Medulla oblongata (tissue), 1 donor: Measurements from ENCODE around the gene RAI14.
"Not testable (repeated sequence)": the region's sequence is repeated elsewhere in the genome, so short reads cannot be mapped to it uniquely, and the experiment has no call there.

Experiments
- DNase-seq: peaks from one replicate; pipeline ENCODE4 v3.0.0-alpha.2; 2015; ENCODE audit errors: extremely low spot score

The RAI14 gene

GRCh38 chr5:34698754-34699153, 42.6 kb downstream of the RAI14 start:
- no peak for DNase-seq

- no peak for DNase-seq
Observed at GRCh38 chr5:34699155-34700077, 43.3 kb downstream of the RAI14 start.

GRCh38 chr5:34700078-34700452, 43.9 kb downstream of the RAI14 start:
- no peak for DNase-seq

GRCh38 chr5:34701442-34701841, 45.3 kb downstream of the RAI14 start:
- not testable (repeated sequence) for DNase-seq

- DNase-seq: no peak
Observed at GRCh38 chr5:34703767-34704713, 47.9 kb downstream of the RAI14 start.

GRCh38 chr5:34706084-34706483, 50.0 kb downstream of the RAI14 start:
- DNase-seq: no peak

- DNase-seq: no peak
Observed at GRCh38 chr5:34707451-34708107, 51.5 kb downstream of the RAI14 start.

GRCh38 chr5:34708777-34709176, 52.6 kb downstream of the RAI14 start:
- no peak for DNase-seq

- DNase-seq: no peak
Observed at GRCh38 chr5:34709861-34710673, 53.9 kb downstream of the RAI14 start.

- no peak for DNase-seq
Observed at GRCh38 chr5:34712565-34712964, 56.4 kb downstream of the RAI14 start.

- no peak for DNase-seq
Observed at GRCh38 chr5:34715711-34716110, 59.6 kb downstream of the RAI14 start.

GRCh38 chr5:34716986-34717385, 60.9 kb downstream of the RAI14 start:
- no peak for DNase-seq

GRCh38 chr5:34717426-34718327, 61.5 kb downstream of the RAI14 start:
- no peak for DNase-seq

- DNase-seq: no peak
Observed at GRCh38 chr5:34718516-34718915, 62.4 kb downstream of the RAI14 start.

GRCh38 chr5:34719029-34719428, 62.9 kb downstream of the RAI14 start:
- no peak for DNase-seq

GRCh38 chr5:34721327-34721726, 65.2 kb downstream of the RAI14 start:
- DNase-seq: no peak

GRCh38 chr5:34722183-34722582, 66.1 kb downstream of the RAI14 start:
- DNase-seq: no peak

GRCh38 chr5:34724741-34725140, 68.6 kb downstream of the RAI14 start:
- no peak for DNase-seq

- DNase-seq: not testable (repeated sequence)
Observed at GRCh38 chr5:34727166-34727749, 71.1 kb downstream of the RAI14 start.

GRCh38 chr5:34728236-34728635, 72.1 kb downstream of the RAI14 start:
- no peak for DNase-seq
